Thoracic aorta (tissue), 2 donors: ENCODE measurements around the gene KIAA1671. TPM values are rescaled to one million over a fixed set of nuclear protein-coding genes. Genes with fewer than 3 reads are reported as not detected.

Experiments
- ATAC-seq: fragments of 150-250 bp; one replicate; pipeline ENCODE4 v1.8.0; 2017; ENCODE audit warnings: low read depth; ENCODE audit not compliant: insufficient number of reproducible peaks, low FRiP score
- DNase-seq: peaks from one replicate; pipeline ENCODE4 v3.0.0-alpha.2; 2020; ENCODE audit warnings: low spot score
- H3K27ac ChIP-seq, 2 donors: fragments of 200-600 bp; sonication (generic); 1 replicate in 1 of 2; 2 replicates in 1 of 2; pipeline ENCODE4 v1.5.1; 2016; ENCODE audit warnings: mild to moderate bottlenecking in 2 of 2, moderate library complexity in 2 of 2
- H3K27me3 ChIP-seq: fragments of 200-600 bp; sonication (generic); replicated peaks from 2 replicates; pipeline ENCODE4 v1.6.0; 2016; ENCODE audit warnings: mild to moderate bottlenecking; ENCODE audit not compliant: insufficient read depth
- H3K36me3 ChIP-seq: fragments of 200-600 bp; sonication (generic); one replicate; pipeline ENCODE4 v1.5.1; 2016
- H3K4me1 ChIP-seq, 2 donors: fragments of 200-600 bp; sonication (generic); 1 replicate in 1 of 2; 2 replicates in 1 of 2; pipeline versions ENCODE4 v1.5.1 to v1.6.0; 2016; ENCODE audit warnings: low read depth in 2 of 2, mild to moderate bottlenecking in 1 of 2; ENCODE audit not compliant: control insufficient read depth in 1 of 2
- H3K4me3 ChIP-seq: fragments of 200-600 bp; sonication (generic); 2 replicates; pipeline ENCODE4 v1.5.1; 2016; ENCODE audit warnings: mild to moderate bottlenecking
- H3K9me3 ChIP-seq: fragments of 200-600 bp; sonication (generic); 2 replicates; pipeline ENCODE4 v1.5.1; 2016
- total RNA-seq, 2 donors: library from RNA; depleted of rRNA; stranded (reverse); fragments of >200 nt; gene quantifications; one replicate each; pipeline versions ENCODE4 v1.1.0 to v1.2.3, GENCODE V29; 2016
- TF ChIP-seq, protein P1 (sequence below): fragments of 200-600 bp; sonication (generic); IDR thresholded peaks from one replicate; pipeline ENCODE4 v1.5.1; 2019; ENCODE audit warnings: antibody characterized with exemption

The KIAA1671 gene
- total RNA-seq, 2 donors from 2014 or later, result 57.8 to 86.8 TPM

DNA sequence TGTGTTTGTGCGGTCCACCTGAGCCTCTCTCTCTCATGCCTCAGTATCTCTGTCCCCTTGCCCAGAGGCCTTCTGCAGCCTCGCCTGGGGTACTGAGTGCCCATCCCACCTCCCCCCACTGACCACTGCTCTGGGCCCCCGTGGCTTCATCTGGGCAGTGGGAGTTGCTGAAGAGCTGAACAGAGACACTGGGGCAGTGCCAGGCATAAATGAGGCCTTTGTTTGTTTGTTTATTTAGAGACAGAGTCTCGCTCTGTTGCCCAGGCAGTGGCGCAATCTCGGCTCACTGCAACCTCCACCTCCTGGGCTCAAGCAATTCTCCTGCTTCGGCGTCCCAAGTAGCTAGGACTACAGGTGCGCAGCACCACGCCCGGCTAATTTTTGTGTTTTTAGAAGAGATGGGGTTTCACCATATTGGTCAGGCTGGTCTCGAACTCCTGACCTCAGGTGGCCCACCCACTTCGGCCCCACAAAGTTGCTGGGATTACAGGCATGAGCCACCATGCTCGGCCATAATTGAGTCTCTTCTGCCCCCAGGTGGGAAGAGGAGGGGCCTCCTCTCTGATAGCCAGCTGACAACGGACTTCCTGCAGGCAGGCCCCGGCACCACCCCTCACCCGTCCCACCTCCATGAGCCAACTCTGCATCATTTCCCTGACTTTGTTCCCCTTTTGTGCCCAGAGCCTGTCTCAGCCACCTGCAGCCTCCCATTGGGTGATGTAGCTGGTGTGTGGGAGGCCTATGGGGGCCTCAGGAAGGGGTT lies 256.4 kb downstream of the KIAA1671 start:
- Histone ChIP-seq H3K4me3 (no peak overlapping the region), H3K27ac (no peak overlapping the region), H3K36me3 (no peaks in the 10 kb centered on the region), H3K4me1 (no peaks in the 10 kb centered on the region), H3K9me3 (no peaks in the 10 kb centered on the region), H3K27me3 (no peaks in the 10 kb centered on the region)
- TF ChIP-seq, protein P1, sequence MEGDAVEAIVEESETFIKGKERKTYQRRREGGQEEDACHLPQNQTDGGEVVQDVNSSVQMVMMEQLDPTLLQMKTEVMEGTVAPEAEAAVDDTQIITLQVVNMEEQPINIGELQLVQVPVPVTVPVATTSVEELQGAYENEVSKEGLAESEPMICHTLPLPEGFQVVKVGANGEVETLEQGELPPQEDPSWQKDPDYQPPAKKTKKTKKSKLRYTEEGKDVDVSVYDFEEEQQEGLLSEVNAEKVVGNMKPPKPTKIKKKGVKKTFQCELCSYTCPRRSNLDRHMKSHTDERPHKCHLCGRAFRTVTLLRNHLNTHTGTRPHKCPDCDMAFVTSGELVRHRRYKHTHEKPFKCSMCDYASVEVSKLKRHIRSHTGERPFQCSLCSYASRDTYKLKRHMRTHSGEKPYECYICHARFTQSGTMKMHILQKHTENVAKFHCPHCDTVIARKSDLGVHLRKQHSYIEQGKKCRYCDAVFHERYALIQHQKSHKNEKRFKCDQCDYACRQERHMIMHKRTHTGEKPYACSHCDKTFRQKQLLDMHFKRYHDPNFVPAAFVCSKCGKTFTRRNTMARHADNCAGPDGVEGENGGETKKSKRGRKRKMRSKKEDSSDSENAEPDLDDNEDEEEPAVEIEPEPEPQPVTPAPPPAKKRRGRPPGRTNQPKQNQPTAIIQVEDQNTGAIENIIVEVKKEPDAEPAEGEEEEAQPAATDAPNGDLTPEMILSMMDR, result no peak
- ATAC-seq (no peak), DNase-seq (no peak)

DNA sequence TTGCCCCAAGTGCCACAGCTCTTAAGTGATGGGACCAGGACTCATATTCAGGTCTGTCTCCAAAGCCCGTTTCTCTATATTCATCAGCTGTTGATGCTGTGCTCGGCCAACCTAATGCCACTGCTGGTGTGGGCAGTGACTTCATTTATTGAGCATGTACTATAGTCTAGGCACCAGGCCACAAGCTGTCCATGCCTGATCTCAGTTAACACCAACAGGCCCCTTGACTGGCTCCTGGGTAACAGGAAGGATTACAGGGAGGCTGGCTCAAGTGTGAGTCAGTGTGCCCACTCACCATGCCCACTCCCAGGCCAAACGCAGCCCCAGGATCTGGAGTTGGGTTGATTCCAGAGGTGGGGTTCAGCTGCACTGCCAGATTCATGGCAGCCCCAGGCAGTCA lies 258.3 kb downstream of the KIAA1671 start:
- Histone ChIP-seq H3K27me3 (no peaks in the 10 kb centered on the region), H3K27ac (no peak overlapping the region), H3K36me3 (no peaks in the 10 kb centered on the region), H3K4me1 (no peaks in the 10 kb centered on the region), H3K9me3 (no peaks in the 10 kb centered on the region), H3K4me3 (no peak overlapping the region)
- ATAC-seq, result no peak
- TF ChIP-seq, protein P1, result no peak
- no peak for DNase-seq

DNA sequence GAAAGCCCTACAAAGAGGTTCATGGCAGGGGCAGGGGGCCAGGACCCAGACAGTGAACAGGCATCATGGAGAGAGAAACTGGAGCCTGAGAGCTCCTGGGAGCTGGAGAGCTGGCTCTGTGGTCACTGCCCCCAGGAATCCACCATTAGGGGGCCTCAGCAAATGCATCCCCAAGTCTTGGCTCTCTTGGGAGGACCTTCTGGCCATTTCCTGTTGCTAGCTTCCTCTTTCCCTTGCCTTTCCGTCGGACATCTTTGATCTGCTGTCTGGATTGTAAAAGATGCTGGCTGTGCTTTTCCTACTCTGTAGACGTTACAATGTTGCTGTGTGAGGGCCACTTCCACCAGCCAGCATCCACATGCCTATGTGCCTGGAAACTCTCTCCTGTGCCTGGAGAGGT lies 259.8 kb downstream of the KIAA1671 start:
- TF ChIP-seq, protein P1, result no peak

DNA sequence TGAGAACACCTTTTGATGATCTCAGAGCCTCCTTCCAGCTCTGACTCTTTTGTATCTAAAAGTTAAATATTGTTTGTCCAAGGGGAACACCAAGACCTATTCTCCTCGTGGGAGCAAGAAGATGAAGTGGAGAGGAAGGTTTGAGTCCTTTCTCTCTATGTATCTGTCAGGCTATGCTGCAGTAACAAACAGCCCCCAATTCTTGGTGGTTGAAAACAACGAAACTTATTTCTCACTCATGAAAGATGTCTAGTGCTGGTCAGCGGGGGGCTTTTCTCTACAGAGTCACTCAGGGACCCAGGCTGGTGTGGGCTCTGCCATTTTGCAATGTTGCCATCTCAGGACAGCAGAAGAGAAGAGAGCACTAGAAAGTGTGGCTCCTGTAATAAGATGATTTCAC lies 260.7 kb downstream of the KIAA1671 start:
- H3K36me3 ChIP-seq, result no peaks in the 10 kb centered on the region
- no peaks in the 10 kb centered on the region for H3K9me3 ChIP-seq
- H3K4me1 ChIP-seq, result no peaks in the 10 kb centered on the region
- no peak overlapping the region for H3K27ac ChIP-seq
- no peak overlapping the region for H3K4me3 ChIP-seq
- ATAC-seq (no peak), DNase-seq (no peak)
- TF ChIP-seq, protein P1, result no peak
- H3K27me3 ChIP-seq, result no peaks in the 10 kb centered on the region

More for the DNA sequence above, 259.8 kb downstream of the KIAA1671 start:
- DNase-seq (no peak), ATAC-seq (no peak)
- Histone ChIP-seq H3K4me1 (no peaks in the 10 kb centered on the region), H3K4me3 (no peak overlapping the region), H3K27ac (no peak overlapping the region), H3K36me3 (no peaks in the 10 kb centered on the region), H3K9me3 (no peaks in the 10 kb centered on the region), H3K27me3 (no peaks in the 10 kb centered on the region)

DNA sequence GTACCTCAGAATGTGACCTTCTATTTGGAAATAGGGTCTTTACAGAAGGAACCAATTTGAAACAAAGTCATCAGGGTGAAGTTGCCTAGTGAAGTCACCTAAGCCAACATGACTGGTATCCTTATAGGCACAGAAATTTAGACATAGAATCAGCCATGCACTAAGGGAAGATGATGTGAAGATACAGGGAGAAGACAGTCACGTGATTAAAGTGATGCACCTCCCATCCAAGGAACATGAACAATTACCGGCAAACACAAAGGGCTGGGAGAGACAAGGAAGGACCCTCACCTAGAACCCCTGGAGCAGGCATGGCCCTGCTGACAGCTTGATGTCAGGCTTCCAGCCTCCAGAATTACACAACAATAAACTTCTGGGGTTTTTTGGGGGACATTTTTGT lies 263.7 kb downstream of the KIAA1671 start:
- Histone ChIP-seq H3K36me3 (no peaks in the 10 kb centered on the region), H3K27me3 (no peaks in the 10 kb centered on the region), H3K9me3 (no peaks in the 10 kb centered on the region), H3K27ac (no peak overlapping the region), H3K4me1 (no peaks in the 10 kb centered on the region), H3K4me3 (no peak overlapping the region)
- DNase-seq, result no peak
- no peak for ATAC-seq
- TF ChIP-seq, protein P1, result no peak
